ENCODE results near the gene BBS9. TPM values are rescaled to one million over a fixed set of nuclear protein-coding genes. Genes with fewer than 3 reads are reported as not detected.
A peak's percentile ranks its signal among the peaks of the same experiment; 100 is the strongest.

BBS9 gene
- polyA plus RNA-seq, 1 experiment: 6.5 TPM

- Histone ChIP-seq H3K36me3 (ENCODE audit: control insufficient read depth, insufficient read depth, low read length) (no peaks in the 10 kb centered on the region), H3K4me3 (ENCODE audit: low read depth, low read length) (peak overlapping the region; percentile 60), H3K27me3 (ENCODE audit: control insufficient read depth, insufficient read depth, low read length) (0 out of 2 replicates have a peak, but pooled peaks cover 2% of the 10 kb centered on the region)
- DNase-seq (ENCODE audit: low read depth): no peak
- TF ChIP-seq CTCF (IDR thresholded peaks at IDR 0.05; ENCODE audit: insufficient read depth, low read depth, low read length): peak; percentile 27
- POLR2A ChIA-PET: interaction anchor here (0.6 to 1.0 kb wide), 2 partner anchors 46 to 177 kb away, joined by 3 read pairs; partner anchors contain the start of gene NT5C3A
- CTCF ChIA-PET: interaction anchor here (0.8 to 4.9 kb wide), 26 partner anchors 9 to 526 kb away, joined by 3 to 49 read pairs (median 5); partner anchors contain the start of genes KBTBD2 and NT5C3A
These were observed 20.8 kb upstream of the BBS9 start for GRCh38 chr7:33108554-33109004.

GRCh38 chr7:33109005-33109757 is 20.2 kb upstream of the BBS9 start, which contains the start of gene RP9:
TSS of gene RP9 (minus strand) at chr7:33109404. CDS start at chr7:33109372, 32 bp downstream.
- DNase-seq (ENCODE audit: low read depth): no peak
- Histone ChIP-seq H3K27me3 (ENCODE audit: control insufficient read depth, insufficient read depth, low read length) (0 out of 2 replicates have a peak, but pooled peaks cover 2% of the 10 kb centered on the region), H3K36me3 (ENCODE audit: control insufficient read depth, insufficient read depth, low read length) (no peaks in the 10 kb centered on the region), H3K4me3 (ENCODE audit: low read depth, low read length) (peak within 1 kb of the TSS; percentile 60)
- ChIA-PET POLR2A (interaction anchor here (0.6 kb wide), 1 partner anchor 177 kb away, joined by 3 read pairs; no protein-coding TSS in a partner anchor), CTCF (interaction anchor here (0.8 to 4.9 kb wide), 24 partner anchors 10 to 527 kb away, joined by 3 to 49 read pairs (median 5); partner anchors contain the start of genes KBTBD2 and NT5C3A)
- TF ChIP-seq CTCF (IDR thresholded peaks at IDR 0.05; ENCODE audit: insufficient read depth, low read depth, low read length): peak; percentile 13; the same call in 1 of the 2 replicates

- H3K27me3 ChIP-seq (ENCODE audit: control insufficient read depth, insufficient read depth, low read length): 0 out of 2 replicates have a peak, but pooled peaks cover 4% of the 10 kb centered on the region
- DNase-seq (ENCODE audit: low read depth): no peak
- peak overlapping the region; percentile 60 for H3K4me3 ChIP-seq (ENCODE audit: low read depth, low read length)
- CTCF ChIA-PET: interaction anchor here (1.1 to 4.9 kb wide), 5 partner anchors 18 to 343 kb away, joined by 3 to 49 read pairs (median 11); partner anchors contain the start of gene KBTBD2
- POLR2A ChIA-PET: no interaction called here
- no peak for TF ChIP-seq CTCF (IDR thresholded peaks at IDR 0.05; ENCODE audit: insufficient read depth, low read depth, low read length)
- no peaks in the 10 kb centered on the region for H3K36me3 ChIP-seq (ENCODE audit: control insufficient read depth, insufficient read depth, low read length)
These were observed 19.6 kb upstream of the BBS9 start for GRCh38 chr7:33109758-33110238.

DNA sequence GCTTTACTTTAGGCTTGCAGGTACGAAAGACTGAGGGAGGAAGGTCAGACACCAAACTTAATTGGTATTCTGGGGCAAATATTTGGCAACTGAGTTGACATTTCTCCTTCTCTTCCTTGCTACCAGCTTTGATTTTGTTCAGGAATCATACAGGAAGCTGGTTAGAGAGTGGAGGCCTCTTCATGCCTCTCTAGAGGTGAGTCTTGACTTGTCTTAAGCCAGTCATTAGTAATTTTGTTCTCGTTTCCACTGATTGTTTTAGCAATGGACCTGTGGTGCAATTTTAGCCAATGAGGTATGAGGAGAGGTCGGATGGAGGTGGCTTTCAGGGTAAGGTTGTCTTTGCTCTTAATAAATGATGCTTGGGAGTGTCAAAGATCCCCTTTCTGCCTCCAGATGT is 17.8 kb upstream of the BBS9 start:
- ChIA-PET CTCF (no interaction called here), POLR2A (no interaction called here)
- Histone ChIP-seq H3K36me3 (ENCODE audit: control insufficient read depth, insufficient read depth, low read length) (no peaks in the 10 kb centered on the region), H3K27me3 (ENCODE audit: control insufficient read depth, insufficient read depth, low read length) (0 out of 2 replicates have a peak, but pooled peaks cover 4% of the 10 kb centered on the region), H3K4me3 (ENCODE audit: low read depth, low read length) (no peak overlapping the region)
- no peak for TF ChIP-seq CTCF (IDR thresholded peaks at IDR 0.05; ENCODE audit: insufficient read depth, low read depth, low read length)
- DNase-seq (ENCODE audit: low read depth): no peak

GRCh38 chr7:33114976-33115375 is 14.4 kb upstream of the BBS9 start:
- no peak for TF ChIP-seq CTCF (IDR thresholded peaks at IDR 0.05; ENCODE audit: insufficient read depth, low read depth, low read length)
- H3K36me3 ChIP-seq (ENCODE audit: control insufficient read depth, insufficient read depth, low read length): no peaks in the 10 kb centered on the region
- CTCF ChIA-PET: interaction anchor here (0.7 kb wide), 1 partner anchor 943 kb away, joined by 3 read pairs; no protein-coding TSS in a partner anchor
- POLR2A ChIA-PET: no interaction called here
- H3K4me3 ChIP-seq (ENCODE audit: low read depth, low read length): no peak overlapping the region
- H3K27me3 ChIP-seq (ENCODE audit: control insufficient read depth, insufficient read depth, low read length): 0 out of 2 replicates have a peak, but pooled peaks cover 4% of the 10 kb centered on the region
- DNase-seq (ENCODE audit: low read depth): no peak

Measured in BJ (cell line).